ENCODE data around the gene C10orf88. TPM values are rescaled to one million over a fixed set of nuclear protein-coding genes. Genes with fewer than 3 reads are reported as not detected.

C10orf88 gene
- total RNA-seq, 4 donors from 2014 or later = 5.2 to 7.2 (median 6.3) TPM

GRCh38 chr10:122990278-122990677 is 36.3 kb upstream of the C10orf88 start:
- H3K9me3 ChIP-seq = no peaks in the 10 kb centered on the region
- WGBS, 2 donors = 59 to 61% methylated on average over 5 of the region's 5 CpGs
- H3K36me3 ChIP-seq = peaks cover 0 to 17% (median 7%) of the 10 kb centered on the region in 3 donors

GRCh38 chr10:122988501-122988900 is 34.5 kb upstream of the C10orf88 start:
- Histone ChIP-seq H3K36me3 (peaks cover 0 to 10% (median 0%) of the 10 kb centered on the region in 3 donors), H3K27ac (no peak overlapping the region), H3K4me3 (no peak overlapping the region), H3K4me1 (peaks cover 0 to 16% (median 4%) of the 10 kb centered on the region in 4 donors), H3K27me3 (no peaks in the 10 kb centered on the region), H3K9me3 (no peaks in the 10 kb centered on the region)
- 72 to 73% methylated on average over 2 of the region's 2 CpGs for WGBS, 2 donors
- no peak for DNase-seq (ENCODE audit: low spot score in 2 of 2)
- TF ChIP-seq CTCF (IDR thresholded peaks at IDR 0.05) (no peak), POLR2A (IDR thresholded peaks at IDR 0.05) (no peak), EP300 (IDR thresholded peaks at IDR 0.05) (no peak)

More at GRCh38 chr10:122990278-122990677, 36.3 kb upstream of the C10orf88 start:
- Histone ChIP-seq H3K4me3 (no peak overlapping the region), H3K27me3 (no peaks in the 10 kb centered on the region), H3K27ac (peak overlapping the region in 2 of 4 donors; percentile 2 to 67), H3K4me1 (peaks cover 0 to 16% (median 4%) of the 10 kb centered on the region in 4 donors)
- no peak for DNase-seq (ENCODE audit: low spot score in 2 of 2)
- TF ChIP-seq CTCF (IDR thresholded peaks at IDR 0.05) (no peak), POLR2A (IDR thresholded peaks at IDR 0.05) (no peak), EP300 (IDR thresholded peaks at IDR 0.05) (no peak)

GRCh38 chr10:122986335-122986734 is 32.3 kb upstream of the C10orf88 start:
- Histone ChIP-seq H3K27me3 (no peaks in the 10 kb centered on the region), H3K4me3 (no peak overlapping the region), H3K36me3 (peaks cover 0 to 10% (median 0%) of the 10 kb centered on the region in 3 donors), H3K4me1 (peaks cover 0 to 11% (median 0%) of the 10 kb centered on the region in 4 donors), H3K9me3 (no peaks in the 10 kb centered on the region), H3K27ac (no peak overlapping the region)
- 68 to 72% methylated on average over 6 of the region's 6 CpGs for WGBS, 2 donors
- no peak for DNase-seq (ENCODE audit: low spot score in 2 of 2)
- TF ChIP-seq POLR2A (IDR thresholded peaks at IDR 0.05) (no peak), EP300 (IDR thresholded peaks at IDR 0.05) (no peak), CTCF (IDR thresholded peaks at IDR 0.05) (no peak)

- H3K9me3 ChIP-seq = no peaks in the 10 kb centered on the region
- WGBS, 2 donors = 92 to 100% methylated on average over 2 of the region's 2 CpGs
- peaks cover 0 to 15% (median 4%) of the 10 kb centered on the region in 4 donors for H3K4me1 ChIP-seq
- H3K4me3 ChIP-seq = no peak overlapping the region
- H3K27me3 ChIP-seq = no peaks in the 10 kb centered on the region
- TF ChIP-seq EP300 (IDR thresholded peaks at IDR 0.05) (no peak), POLR2A (IDR thresholded peaks at IDR 0.05) (no peak), CTCF (IDR thresholded peaks at IDR 0.05) (no peak)
- H3K36me3 ChIP-seq = peaks cover 0 to 10% (median 0%) of the 10 kb centered on the region in 3 donors
- H3K27ac ChIP-seq = no peak overlapping the region
- no peak for DNase-seq (ENCODE audit: low spot score in 2 of 2)
These were observed 30.7 kb upstream of the C10orf88 start for GRCh38 chr10:122984708-122985107.

- TF ChIP-seq POLR2A (IDR thresholded peaks at IDR 0.05) (no peak), EP300 (IDR thresholded peaks at IDR 0.05) (no peak), CTCF (IDR thresholded peaks at IDR 0.05) (no peak)
- DNase-seq (ENCODE audit: low spot score in 2 of 2) = no peak
- peaks cover 0 to 10% (median 0%) of the 10 kb centered on the region in 3 donors for H3K36me3 ChIP-seq
- 90 to 95% methylated on average over 6 of the region's 6 CpGs for WGBS, 2 donors
- H3K4me3 ChIP-seq = no peak overlapping the region
- H3K27me3 ChIP-seq = no peaks in the 10 kb centered on the region
- H3K4me1 ChIP-seq = peaks cover 0 to 22% (median 7%) of the 10 kb centered on the region in 4 donors
- no peaks in the 10 kb centered on the region for H3K9me3 ChIP-seq
- H3K27ac ChIP-seq = no peak overlapping the region
These were observed 29.9 kb upstream of the C10orf88 start for GRCh38 chr10:122983898-122984297.

Measured in tibial nerve (tissue), 4 donors.